HG03469 (cell line): Measurements from ENCODE around the gene SS18.
"Not testable (repeated sequence)": the region's sequence is repeated elsewhere in the genome, so short reads cannot be mapped to it uniquely, and the experiment has no call there.

Experiments
- ATAC-seq: cut with Tn5 transposase; IDR thresholded peaks from one replicate; pipeline ENCODE4 v1.9.1; 2021; ENCODE audit warnings: mild to moderate bottlenecking, moderate library complexity, moderate number of reproducible peaks; ENCODE audit not compliant: unreplicated experiment

Gene SS18, protein sequence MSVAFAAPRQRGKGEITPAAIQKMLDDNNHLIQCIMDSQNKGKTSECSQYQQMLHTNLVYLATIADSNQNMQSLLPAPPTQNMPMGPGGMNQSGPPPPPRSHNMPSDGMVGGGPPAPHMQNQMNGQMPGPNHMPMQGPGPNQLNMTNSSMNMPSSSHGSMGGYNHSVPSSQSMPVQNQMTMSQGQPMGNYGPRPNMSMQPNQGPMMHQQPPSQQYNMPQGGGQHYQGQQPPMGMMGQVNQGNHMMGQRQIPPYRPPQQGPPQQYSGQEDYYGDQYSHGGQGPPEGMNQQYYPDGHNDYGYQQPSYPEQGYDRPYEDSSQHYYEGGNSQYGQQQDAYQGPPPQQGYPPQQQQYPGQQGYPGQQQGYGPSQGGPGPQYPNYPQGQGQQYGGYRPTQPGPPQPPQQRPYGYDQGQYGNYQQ

DNA sequence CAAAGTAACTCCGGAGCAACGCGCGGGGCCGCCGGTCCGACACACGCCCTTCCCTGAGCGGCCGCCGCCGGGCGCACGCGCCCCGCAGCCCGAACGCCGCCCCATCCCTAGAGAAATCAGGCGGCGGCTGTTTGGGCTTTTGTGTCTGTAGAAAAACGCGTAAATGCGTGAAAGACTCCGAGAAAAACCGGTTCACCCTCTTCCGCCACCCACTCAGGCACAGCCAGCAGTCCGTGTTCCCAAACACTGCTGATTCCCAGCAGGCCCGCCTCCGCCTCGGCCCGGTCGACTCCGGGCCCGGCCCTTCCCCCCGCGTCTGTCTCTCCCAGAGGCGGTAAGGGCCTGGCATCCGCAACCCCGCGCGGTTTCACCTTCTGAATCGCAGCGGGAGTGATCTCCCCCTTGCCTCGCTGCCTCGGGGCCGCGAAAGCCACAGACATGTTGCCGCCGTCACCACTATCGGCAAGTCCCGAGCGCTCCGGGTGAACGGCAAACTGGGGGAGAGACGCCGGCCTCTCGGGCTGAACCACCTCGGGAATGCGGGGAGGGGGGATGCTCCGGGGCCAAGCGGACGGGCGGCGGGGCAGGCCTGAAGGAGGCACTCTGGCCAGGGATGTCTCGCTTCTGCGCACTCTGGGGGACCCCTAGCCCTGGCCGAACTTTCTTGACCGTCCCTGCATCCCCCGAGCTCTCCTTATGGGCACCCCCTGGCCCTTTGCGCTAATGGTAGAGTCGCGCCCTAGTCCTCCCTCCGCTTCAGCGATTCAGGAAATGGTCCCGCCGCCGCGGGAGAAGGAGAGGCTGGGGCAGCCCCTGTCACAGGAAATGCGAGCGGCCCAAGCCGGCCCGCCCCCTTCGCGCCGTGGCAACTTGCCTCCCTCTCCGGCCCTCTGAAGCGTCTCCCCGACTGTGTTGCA lies at the start of gene SS18:
Gene SS18 (minus strand): TSS at position 484 of the 917 bp plus-strand sequence. CDS start 44 bp downstream, at position 440.
- peak; percentile 56 for ATAC-seq

DNA sequence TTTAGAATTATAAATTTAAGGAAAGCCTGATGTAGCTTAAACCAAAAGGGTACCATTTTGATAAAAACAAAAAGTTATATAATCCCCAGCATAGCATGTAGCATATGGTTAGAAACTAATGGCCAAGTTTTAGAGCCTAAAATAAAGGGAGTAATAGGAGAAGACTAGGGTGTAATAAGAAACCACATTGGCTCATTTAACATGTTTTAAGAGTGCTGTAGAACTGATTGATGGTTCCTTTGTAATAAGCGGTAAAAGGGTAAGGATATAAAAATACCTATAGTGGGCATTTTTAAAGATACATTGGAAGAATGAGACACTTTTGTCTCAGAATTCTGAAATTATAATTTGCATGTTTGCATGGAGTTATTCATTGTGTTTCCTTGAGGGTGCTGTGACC lies 45.1 kb upstream of the SS18 start:
- ATAC-seq: no peak

DNA sequence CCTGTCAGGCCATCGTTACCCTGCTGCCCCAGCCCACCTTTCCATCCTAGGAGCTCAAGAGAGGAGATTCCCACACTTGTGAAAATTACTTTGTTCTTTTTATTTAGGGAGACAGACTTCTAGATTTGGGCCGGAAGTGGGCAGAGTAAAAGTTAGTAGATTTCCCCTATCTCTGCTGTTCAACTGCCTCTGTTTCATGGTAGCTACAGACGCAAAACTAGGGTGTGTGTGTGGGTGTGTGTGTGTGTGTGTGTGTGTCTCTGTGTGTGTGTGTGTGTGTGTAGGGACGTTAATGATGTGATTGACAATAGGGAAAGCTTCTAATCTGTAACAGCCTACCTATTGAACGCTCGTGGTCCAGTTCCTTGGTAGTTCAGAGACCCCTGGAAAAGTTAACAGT lies 43.7 kb upstream of the SS18 start:
- ATAC-seq: no peak

- ATAC-seq: no peak
These were observed 43.2 kb upstream of the SS18 start, which contains the start of gene PSMA8 for GRCh38 chr18:26133652-26134051. Gene PSMA8, plus strand, starts transcription at chr18:26133869. Its CDS starts 97 bp downstream, at chr18:26133966.

- ATAC-seq: not testable (repeated sequence)
These were observed 37.8 kb upstream of the SS18 start for GRCh38 chr18:26128192-26128591.

DNA sequence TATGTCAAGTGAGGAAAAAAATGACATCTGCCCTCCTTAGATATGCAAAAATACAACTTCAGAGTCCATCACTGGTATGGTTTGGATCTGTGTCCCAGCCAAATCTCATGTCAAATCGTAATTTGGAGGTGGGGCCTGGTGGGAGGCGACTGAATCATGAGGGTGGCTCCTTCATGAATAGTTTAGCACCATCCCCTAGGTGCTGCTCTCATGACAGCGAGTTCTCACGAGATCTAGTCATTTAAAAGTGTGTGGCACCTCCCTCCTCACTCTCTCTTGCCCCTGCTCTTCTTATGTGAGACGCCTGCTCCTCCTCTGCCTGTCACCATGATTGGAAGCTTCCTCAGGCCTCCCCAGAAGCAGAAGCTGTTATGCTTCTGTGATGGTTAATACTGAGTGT lies 37.4 kb upstream of the SS18 start:
- ATAC-seq: no peak

DNA sequence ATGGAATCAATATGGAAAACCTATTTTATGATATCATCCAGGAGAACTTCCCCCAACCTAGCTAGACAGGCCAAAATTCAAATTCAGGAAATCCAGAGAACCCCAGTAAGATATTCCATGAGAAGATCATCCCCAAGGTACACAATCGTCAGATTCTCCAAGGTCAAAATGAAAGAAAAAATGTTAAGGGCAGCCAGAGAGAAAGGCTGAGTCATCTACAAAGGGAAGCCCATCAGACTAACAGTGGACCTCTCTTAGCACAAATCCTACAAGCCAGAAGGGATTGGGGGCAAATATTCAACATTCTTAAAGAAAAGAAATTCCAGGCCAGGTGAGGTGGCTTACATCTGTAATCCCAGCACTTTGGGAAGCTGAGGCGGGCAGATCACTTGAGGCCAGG lies 31.6 kb upstream of the SS18 start:
- not testable (repeated sequence) for ATAC-seq

DNA sequence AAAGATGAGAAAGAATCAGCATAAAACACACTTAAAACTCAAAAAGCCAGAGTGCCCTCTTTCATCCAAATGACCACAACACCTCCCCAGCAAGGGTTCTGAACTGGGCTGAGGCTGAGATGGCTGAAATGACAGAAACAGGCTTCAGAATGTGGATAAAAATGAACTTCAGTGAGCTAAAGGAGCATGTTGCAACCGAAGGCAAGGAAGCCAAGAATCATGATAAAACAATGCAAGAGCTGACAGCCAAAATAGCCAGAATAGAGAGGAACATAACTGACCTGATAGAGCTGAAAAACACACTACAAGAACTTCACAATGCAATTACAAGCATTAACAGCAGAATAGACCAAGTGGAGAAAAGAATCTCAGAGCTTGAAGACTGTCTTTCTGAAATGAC lies 31.1 kb upstream of the SS18 start:
- ATAC-seq: no peak

DNA sequence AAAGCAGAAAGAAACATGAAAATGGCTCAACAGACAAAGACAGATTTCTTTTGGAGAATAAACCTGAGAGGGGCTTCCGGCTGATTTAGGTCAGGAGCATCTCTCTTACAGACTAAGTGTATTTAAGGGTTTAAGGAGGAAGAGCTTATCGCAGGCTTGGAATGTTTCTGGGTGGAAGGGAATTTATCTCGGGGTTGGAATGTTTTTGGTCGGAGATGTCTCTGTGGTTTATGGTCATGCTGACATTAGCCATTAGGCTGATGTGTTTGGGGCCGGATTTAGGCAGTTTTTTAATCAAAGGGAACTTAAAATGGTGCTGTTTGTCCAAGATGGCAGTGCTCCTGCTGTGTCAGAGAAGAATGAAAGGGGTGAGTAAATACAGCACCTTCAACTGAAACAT lies 28.8 kb upstream of the SS18 start:
- ATAC-seq: no peak

DNA sequence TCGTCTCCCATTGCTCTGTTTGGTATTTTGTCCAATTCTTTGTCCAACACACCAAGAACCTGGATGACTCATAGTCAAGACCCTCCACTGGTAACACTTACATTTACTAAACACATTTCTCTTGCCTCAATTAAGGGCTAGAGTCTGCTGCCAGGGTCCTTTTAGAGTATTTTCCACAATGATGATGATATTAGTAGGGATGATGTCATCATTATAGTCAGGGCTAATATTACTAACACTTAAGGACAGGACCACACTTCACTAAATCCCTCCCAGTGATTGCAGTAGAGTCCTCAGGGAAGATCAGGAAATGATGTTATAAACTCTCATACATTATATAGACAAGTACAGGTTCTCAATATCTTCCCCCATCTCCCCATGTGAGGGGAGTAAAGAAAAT lies 13.6 kb upstream of the SS18 start:
- no peak for ATAC-seq

GRCh38 chr18:26103579-26103978 lies 13.2 kb upstream of the SS18 start:
- ATAC-seq: no peak

- ATAC-seq: no peak
These were observed 7.2 kb upstream of the SS18 start for GRCh38 chr18:26097563-26097962.

GRCh38 chr18:26096852-26097251 lies 6.4 kb upstream of the SS18 start:
- ATAC-seq: no peak

- ATAC-seq: peak; percentile 28
These were observed 726 bp upstream of the SS18 start for GRCh38 chr18:26091047-26091630.

DNA sequence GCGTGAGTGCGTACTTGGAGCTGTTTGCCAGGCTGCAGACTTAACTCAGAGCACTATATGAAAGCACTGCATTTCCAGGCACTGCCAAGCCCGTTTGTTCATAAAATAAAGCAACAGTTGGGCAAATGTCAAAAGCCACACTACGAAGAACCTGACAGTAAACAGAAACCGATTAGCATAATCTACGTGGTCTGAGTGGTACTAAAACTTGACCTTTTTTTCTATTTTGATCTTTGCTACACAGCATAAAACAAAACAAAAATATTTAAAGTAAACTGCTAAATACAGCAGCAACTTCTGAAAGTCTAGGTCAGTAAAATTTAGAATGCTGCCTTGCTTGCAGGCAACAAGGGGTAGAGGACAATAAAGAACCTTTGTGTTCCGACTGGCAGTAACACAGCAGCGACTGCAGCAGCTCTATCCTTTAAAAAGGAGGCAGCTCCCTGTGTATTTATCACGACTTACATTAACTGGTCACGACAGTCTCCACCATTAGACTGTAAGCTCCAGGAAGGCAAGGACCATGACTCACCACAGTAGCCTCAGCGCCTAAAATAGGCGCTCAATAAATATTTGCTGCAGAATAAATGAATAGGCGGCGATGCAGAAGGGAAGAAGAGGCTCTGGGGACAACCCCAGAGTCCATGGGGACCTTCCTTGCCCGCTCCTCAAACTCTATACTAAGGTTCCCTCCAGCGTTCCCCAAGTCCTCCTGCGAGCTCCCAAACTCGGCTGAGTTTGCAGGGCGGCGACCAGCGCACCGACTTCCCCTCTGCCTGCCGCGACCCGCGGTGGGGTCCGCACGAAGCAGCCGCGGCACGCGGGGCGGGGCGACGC lies 902 bp downstream of the SS18 start:
- peak; percentile 1 for ATAC-seq

DNA sequence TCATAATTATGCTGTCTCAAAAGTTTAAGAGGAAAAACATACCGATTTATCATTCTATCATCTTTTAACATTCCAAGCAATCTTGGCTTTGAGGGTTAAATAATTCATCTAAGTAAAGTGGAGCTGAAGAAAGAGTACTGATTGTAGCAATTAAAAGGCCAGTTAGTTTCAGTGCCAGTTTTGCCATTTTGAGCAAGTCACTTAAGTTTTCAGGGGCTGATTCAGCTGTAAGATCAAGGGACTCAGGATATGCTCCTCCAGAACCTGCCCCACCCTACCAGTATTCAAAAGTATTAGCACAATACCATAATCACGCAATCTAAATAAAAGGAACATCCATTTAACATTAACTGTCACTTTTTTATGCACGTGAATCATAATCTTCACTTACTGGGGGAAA lies 1.9 kb downstream of the SS18 start:
- no peak for ATAC-seq

DNA sequence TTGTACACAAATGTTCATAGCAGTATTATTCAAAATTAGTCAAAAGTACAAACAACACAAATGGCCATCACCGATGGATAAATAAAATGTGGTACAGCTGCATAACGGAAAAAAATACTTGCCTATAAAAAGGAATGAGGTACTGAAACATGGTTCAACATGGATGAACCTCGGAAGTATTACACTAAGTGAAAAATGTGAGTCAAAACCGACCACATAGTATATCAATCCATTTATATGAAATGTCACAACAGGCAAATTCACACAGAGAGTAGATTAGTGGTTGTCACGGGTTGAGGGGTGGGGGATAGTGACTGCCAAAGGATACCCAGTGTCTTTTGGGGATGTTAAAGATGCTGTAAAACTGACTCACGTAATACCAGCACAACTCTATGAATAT lies 3.5 kb downstream of the SS18 start:
- no peak for ATAC-seq

DNA sequence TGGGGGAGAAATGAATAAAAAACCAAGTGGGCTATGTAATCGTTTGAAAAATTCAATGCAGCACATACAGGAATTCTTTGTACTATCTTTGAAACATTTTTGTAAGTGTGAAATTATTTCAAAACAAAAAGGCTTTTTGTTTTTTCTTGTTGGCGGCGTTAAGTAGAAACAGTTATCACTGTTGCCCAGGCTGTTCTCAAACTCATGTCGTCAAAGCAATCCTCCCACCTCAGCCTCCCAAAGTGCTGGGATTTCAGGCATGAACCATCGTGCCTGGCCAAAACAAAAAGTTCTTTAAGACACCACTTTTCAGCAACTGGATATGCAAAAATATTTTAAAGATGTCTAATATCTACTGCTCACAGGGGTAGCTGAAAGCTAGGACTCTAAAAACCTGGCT lies 5.4 kb downstream of the SS18 start:
- ATAC-seq: no peak

- ATAC-seq: no peak
These were observed 7.3 kb downstream of the SS18 start for GRCh38 chr18:26083099-26083498.

DNA sequence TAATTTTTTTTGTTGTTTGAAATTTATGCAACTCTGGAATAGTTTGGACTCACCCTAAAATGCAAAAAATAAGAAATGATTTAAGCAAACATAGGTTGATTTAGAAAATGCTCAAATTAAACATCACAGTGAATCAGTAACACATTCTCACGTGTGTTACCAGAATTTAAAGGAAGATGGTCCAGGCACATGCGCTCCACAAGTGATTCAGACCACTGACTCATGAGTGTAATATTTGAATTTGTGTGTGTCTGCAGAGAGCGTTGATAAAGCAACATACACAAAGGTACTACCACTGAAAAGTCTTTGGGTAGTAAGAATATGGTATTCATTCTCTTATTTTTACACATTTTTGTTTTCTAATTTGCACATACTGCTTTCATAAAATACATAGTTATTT lies 7.9 kb downstream of the SS18 start:
- ATAC-seq: no peak
